GM21723 (cell line): ENCODE data around the gene TTN.

Experiments used
- ATAC-seq: cut with Tn5 transposase; IDR thresholded peaks from one replicate; pipeline ENCODE4 v1.9.1; 2021; ENCODE audit warnings: mild to moderate bottlenecking, moderate library complexity; ENCODE audit not compliant: unreplicated experiment

TTN gene

GRCh38 chr2:178506524-178506923 is 300.7 kb downstream of the TTN start:
- no peak for ATAC-seq

- no peak for ATAC-seq
These were observed 301.1 kb downstream of the TTN start for GRCh38 chr2:178506101-178506500.

- no peak for ATAC-seq
These were observed 304.5 kb downstream of the TTN start for GRCh38 chr2:178502751-178503150.

GRCh38 chr2:178499640-178500039 is 307.6 kb downstream of the TTN start:
- ATAC-seq, result no peak

- no peak for ATAC-seq
These were observed 309.1 kb downstream of the TTN start for GRCh38 chr2:178498137-178498536.

- ATAC-seq, result no peak
These were observed 311.2 kb downstream of the TTN start for GRCh38 chr2:178496049-178496448.

- ATAC-seq, result no peak
These were observed 315.6 kb downstream of the TTN start for GRCh38 chr2:178491612-178492011.

GRCh38 chr2:178485356-178485755 is 321.9 kb downstream of the TTN start:
- no peak for ATAC-seq

GRCh38 chr2:178484245-178485041 is 322.8 kb downstream of the TTN start:
- ATAC-seq, result no peak

- ATAC-seq, result peak; percentile 14
These were observed 324.8 kb downstream of the TTN start for GRCh38 chr2:178482437-178482836.

- peak; percentile 73 for ATAC-seq
These were observed 326.7 kb downstream of the TTN start, which contains the start of gene PLEKHA3 for GRCh38 chr2:178480227-178481181. TSS of gene PLEKHA3 (plus strand) at chr2:178480457. CDS start at chr2:178480870, 413 bp downstream.

- ATAC-seq, result no peak
These were observed 327.4 kb downstream of the TTN start for GRCh38 chr2:178479758-178480226.

GRCh38 chr2:178479275-178479616 is 328.0 kb downstream of the TTN start:
- ATAC-seq, result no peak

- peak; percentile 56 for ATAC-seq
These were observed 328.6 kb downstream of the TTN start, which contains the start of gene FKBP7 for GRCh38 chr2:178478439-178479274. TSS of gene FKBP7 (minus strand) at chr2:178478600. CDS start at chr2:178478499, 101 bp downstream.

- ATAC-seq, result no peak
These were observed 329.1 kb downstream of the TTN start for GRCh38 chr2:178478130-178478438.

GRCh38 chr2:178477443-178478129 is 329.6 kb downstream of the TTN start:
- no peak for ATAC-seq

- ATAC-seq, result no peak
These were observed 330.7 kb downstream of the TTN start for GRCh38 chr2:178476477-178476876.
